HG03521 (cell line): ENCODE results near the gene BCAS4.

Source experiments
- ATAC-seq: cut with Tn5 transposase; IDR thresholded peaks from one replicate; pipeline ENCODE4 v1.9.1; 2021; ENCODE audit warnings: mild to moderate bottlenecking, moderate library complexity; ENCODE audit not compliant: unreplicated experiment

The BCAS4 gene

DNA sequence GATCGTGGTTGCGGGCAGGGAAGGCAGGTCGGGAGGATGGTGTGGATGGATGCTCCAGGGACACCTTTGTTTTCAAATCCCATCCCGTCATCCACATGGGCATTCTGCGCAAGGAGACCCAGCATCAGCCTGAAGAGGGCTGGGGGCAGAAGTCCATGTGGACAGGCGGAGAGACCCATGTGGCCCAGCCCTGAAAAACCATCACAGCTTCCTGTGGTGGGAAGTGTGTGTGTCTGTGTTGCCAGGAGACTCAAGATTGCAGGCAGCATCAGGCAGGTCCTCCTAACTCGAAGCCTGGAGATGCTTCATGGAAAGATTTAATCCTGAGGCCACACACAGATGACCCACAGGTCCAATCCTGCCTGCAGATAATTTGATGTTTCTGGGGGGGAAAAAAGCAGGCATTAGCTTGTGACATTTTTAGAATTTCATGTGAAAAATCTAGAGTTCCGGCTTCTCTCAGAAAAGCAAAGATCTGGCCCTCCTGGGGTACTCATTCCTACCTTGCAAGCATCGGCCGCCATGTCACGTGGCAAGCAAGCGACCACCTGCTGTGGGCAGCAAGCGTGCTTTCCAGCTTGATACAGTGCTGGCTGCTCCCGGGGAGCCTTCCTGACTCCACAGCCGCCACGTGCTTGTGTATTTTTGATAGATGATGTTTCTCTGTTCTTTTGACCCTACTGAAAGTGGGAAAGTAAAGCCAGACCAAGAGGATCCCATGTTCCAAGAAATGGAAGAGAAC, 25.8 kb downstream of the BCAS4 start:
- ATAC-seq: no peak

- ATAC-seq: no peak
Observed at GRCh38 chr20:50821257-50821921, 26.5 kb downstream of the BCAS4 start.

DNA sequence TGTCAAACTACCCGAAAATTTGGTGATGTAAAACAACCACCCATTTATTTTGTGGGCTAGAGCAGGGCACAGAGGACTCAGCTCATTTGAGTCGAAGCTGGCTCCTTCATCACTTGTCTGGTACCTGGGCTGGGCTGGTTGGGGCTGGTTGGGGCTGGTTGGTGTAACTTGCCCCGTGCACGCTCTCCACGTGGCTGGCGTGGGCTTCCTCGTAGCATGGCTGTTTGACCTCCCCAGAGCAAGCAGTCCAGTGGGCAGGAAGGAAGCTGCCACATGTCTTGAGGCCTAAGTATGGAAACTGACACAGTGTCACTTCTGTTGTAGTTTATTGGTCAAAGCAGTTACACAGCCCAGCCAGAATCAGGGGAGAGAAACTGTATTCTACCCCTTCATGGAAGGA, 27.1 kb downstream of the BCAS4 start:
- ATAC-seq: no peak

- ATAC-seq: no peak
Observed at GRCh38 chr20:50823319-50823718, 28.5 kb downstream of the BCAS4 start.

- ATAC-seq: no peak
Observed at GRCh38 chr20:50824137-50824536, 29.3 kb downstream of the BCAS4 start.

DNA sequence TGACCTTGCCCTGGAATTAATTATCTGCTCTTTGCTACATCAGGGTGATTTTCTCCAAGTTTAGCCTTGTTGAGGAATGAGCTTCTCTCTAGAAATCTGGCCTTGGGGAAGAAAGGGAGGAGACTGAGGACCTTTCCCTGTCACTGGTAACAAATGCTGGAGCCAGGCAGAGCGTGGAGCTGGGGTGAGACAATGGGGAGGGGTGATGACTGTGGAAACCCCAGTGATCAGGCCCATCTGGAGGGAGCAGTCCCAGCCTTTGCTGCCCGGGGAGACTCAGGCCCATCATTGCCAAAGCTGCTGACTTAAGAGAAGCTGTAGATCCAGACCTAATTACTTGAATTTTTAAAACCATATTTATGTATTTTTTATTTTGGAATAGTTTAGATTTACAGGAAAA, 31.3 kb downstream of the BCAS4 start:
- ATAC-seq: no peak

DNA sequence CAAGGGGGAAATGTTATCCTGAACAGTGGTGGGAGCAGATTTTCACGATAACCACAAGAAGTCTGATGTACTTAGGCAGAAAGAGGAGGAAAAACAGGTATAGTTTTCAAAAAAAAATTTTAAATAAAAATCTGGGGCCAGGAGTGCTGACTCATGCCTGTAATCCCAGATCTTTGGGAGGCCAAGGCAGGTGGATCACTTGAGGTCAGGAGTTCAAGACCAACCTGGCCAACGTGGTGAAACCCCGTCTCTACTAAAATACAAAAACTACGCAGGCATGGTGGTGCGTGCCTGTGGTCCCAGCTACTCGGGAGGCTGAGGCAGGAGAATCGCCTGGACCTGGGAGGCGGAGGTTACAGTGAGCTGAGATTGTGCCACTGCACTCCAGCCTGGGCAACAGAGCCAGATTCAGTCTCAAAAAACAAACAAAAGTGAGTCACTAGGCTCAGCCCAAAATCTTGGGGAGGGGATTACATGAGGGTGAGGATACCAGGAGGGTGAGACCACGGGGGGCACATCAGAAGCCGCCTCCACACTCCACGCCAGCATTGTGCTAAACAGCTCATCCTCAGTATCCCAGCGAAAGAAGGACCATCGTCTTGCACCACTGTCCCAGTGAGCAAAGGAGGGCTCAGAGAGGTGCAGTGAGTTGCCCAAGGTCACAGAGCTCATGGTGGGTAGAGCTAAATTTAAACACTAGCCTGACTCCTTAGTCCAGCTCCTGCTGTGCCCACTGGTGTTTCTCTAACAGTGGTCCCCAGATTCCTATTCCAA, 33.7 kb downstream of the BCAS4 start:
- ATAC-seq: no peak

GRCh38 chr20:50831622-50832021, 36.8 kb downstream of the BCAS4 start:
- ATAC-seq: no peak

- no peak for ATAC-seq
Observed at GRCh38 chr20:50834599-50835005, 39.7 kb downstream of the BCAS4 start.

DNA sequence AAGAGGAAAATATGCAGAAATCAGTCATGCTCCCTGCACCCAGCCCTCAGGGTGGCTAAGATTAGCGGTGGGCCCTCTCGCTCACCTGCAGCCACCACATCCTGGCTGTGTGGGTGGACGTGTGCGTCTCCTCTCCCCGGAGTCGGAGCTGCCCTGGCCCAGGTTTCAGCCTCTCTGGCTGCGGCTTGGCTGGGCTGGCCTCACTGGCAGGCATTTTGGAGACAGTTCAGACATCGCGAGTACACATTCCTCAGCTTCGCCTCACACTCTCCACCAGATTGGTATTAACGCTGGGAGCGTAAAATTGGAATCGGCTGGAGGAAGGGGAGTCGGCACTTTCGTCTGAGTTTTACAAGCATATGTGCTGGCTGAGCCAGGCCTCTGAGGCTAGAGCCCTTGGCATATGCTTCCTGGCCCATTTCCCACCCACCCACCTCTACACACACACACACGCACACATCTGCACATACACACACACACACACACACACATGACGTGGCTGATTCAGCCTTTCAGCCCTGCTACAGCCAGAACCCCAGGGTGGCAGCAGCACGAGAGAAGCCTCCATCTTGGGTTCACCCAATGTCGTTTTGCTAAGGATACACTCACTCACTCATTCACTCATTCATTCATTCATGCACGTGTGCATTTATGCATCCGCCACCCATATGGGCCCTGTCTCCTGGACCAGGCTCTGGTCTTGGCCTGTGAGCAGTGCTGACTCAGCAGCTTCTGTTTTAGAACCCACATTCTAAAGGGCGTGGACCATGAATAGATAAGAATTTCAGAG, 42.9 kb downstream of the BCAS4 start:
- peak; percentile 78 for ATAC-seq

DNA sequence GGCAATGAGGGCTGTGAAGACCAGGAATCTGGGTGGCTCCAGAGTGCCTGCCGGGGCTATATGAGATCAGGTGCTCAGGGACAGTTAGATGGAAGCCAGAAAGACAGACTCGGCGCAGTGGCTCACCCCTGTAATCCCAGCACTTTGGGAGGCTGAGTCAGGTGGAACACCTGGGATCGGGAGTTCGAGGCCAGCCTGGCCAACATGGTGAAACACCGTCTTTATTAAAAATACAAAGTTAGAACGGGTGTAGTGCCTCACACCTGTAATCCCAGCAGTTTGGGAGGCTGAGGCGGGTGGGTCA, 43.4 kb downstream of the BCAS4 start:
- ATAC-seq: no peak

- ATAC-seq: no peak
Observed at GRCh38 chr20:50838707-50839385, 44.0 kb downstream of the BCAS4 start.

DNA sequence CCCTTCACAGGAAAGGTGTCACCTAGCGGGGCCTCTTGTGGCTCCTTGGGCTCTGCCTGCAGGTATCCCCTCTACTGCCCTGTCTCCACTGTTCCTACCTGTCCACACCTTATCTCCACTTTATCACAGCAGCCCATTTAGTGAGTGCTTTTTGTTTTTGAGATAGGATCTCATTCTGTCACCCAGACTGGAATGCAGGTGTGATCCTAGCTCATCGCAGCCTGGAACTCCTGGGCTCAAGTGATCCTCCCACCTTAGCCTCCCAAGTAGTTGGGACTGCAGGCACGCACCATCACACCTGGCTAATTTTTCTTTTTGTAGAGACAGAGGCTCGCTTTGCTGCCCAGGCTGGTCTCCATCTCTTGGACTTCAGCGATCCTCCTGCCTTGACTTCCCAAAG, 48.0 kb downstream of the BCAS4 start:
- no peak for ATAC-seq

DNA sequence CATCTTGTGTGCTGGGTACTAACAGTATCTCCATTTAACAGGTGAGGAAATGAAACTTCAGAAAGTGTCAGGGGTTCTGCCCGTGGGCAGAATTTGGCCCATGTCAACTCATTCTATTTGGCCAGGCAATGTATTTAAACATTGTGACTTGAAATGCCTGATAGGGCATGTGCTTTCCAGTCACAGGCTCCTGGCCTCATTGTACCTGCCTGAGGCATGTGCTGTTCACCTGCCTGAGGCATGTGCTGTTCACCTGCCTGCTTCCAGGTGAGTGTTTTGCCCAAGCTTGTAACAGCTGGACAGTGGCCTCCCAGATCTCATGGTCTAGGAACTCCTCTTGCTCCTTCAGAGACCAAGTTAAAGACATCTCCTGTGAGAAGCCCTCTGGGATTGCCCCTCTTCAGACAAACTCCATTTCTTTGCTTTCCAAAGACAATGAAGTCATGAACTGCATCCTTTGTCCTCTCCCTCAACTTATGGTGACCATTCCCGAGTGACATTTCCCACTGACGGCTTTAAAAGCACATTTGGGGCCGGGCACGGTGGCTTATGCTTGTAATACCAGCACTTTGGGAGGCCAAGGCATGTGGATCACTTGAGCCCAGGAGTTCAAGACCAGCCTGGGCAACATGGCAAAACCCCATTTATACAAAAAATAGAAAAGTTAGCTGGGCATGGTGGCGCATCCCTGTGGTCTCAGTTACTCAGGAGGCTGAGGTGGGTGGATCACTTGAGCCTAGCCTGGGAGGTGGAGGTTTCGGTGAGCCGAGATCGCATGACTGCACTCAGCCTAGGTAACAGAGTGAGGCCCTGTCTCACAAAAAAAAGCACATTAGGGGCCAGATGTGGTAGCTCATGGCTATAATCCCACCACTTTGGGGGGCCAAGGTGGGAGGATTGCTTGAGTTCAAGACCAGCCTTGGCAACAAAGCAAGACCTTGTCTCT, 48.7 kb downstream of the BCAS4 start:
- ATAC-seq: no peak

DNA sequence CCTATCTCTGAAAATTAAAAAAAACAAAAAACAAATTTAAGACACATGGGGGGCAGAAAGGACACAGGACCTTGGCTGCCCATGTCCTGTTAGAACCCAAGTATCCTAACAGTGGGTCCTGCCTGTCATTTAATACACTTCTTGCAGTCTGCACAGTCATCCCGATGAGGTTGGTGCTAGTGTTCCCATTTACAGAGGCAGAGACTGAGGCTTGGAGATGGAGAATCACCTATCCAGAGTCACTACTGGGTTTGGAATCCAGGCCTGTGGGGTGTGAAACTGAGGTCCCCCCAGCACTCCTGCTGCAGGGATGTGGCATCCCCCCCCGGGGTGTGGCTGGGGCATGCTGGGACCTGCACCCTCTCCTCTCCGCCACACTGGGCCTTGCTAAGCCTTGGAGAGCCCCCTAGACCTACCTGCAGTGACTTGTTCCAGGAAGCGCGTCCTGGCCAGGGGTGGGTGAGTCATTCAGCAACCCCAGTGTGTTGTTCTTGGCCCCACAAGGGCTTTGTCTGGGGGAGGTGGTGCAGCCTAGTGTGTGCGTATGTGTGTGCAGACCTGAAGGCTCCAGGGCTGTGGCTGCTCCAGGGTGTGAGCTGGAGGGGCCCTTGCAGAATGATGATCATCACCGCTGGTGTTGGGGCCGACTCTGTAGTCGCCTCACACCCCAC, 49.7 kb downstream of the BCAS4 start:
- peak; percentile 90 for ATAC-seq

- no peak for ATAC-seq
Observed at GRCh38 chr20:50845566-50846215, 50.8 kb downstream of the BCAS4 start.

GRCh38 chr20:50848341-50848808, 53.5 kb downstream of the BCAS4 start:
- no peak for ATAC-seq
